Panc1 (cell line): ENCODE data around the gene CYGB. TPM values are rescaled to one million over a fixed set of nuclear protein-coding genes. Genes with fewer than 3 reads are reported as not detected.
A peak's percentile ranks its signal among the peaks of the same experiment; 100 is the strongest.

Source experiments
- ATAC-seq: fragments of 200-7000 bp; cut with Tn5 transposase; 2 replicates; pipeline ENCODE4 v1.9.1; 2020; ENCODE audit warnings: mild to moderate bottlenecking, moderate library complexity
- BruUV-seq: library from RNA; stranded (reverse); fragments of 400-500 nt; replicated peaks from 2 replicates; lab custom pipeline; 2021; lab: Mats Ljungman, UMichigan
- CTCF ChIA-PET: fragments of 300-600 bp; sonication (Branson Sonifier 250); formaldehyde crosslinking; loops from one replicate; lab custom pipeline; 2022; ENCODE audit warnings: antibody characterized with exemption; lab: Charles Lee
- POLR2A ChIA-PET: fragments of 300-600 bp; sonication (Branson Sonifier 250); formaldehyde crosslinking; loops from one replicate; lab custom pipeline; 2022; ENCODE audit warnings: antibody characterized with exemption; lab: Charles Lee
- DNase-seq: peaks from one replicate; pipeline ENCODE4 v3.0.0-alpha.2; 2010; ENCODE audit warnings: low read depth, low spot score
- H3K27ac ChIP-seq: 2 replicates; pipeline ENCODE4 v1.5.1; 2011; ENCODE audit warnings: mild to moderate bottlenecking, low read length, inconsistent platforms
- H3K27me3 ChIP-seq: fragments of 200-500 bp; sonication (Bioruptor generic); 2 replicates; pipeline ENCODE4 v1.6.0; 2014; ENCODE audit warnings: low read length, inconsistent platforms; ENCODE audit not compliant: control insufficient read depth, insufficient read depth
- H3K36me3 ChIP-seq: fragments of 200-500 bp; sonication (Bioruptor generic); 2 replicates; pipeline ENCODE4 v1.5.1; 2014; ENCODE audit warnings: inconsistent platforms, mild to moderate bottlenecking, low read length, moderate library complexity; ENCODE audit not compliant: control insufficient read depth, insufficient read depth
- H3K4me1 ChIP-seq: 2 replicates; pipeline ENCODE4 v1.5.1; 2011; ENCODE audit warnings: inconsistent platforms, mild to moderate bottlenecking, low read length, moderate library complexity; ENCODE audit not compliant: control insufficient read depth, insufficient read depth
- H3K4me3 ChIP-seq, 2 experiments: 2 replicates each; pipeline ENCODE4 v1.5.1; 2011 to 2012; ENCODE audit warnings: low read depth in 2 of 2, low read length in 2 of 2, mild to moderate bottlenecking in 2 of 2, inconsistent platforms in 1 of 2, moderate library complexity in 1 of 2
- H3K9me3 ChIP-seq: fragments of 200-500 bp; sonication (Bioruptor generic); 2 replicates; pipeline ENCODE4 v1.5.1; 2014; ENCODE audit warnings: low read depth, mild to moderate bottlenecking, inconsistent platforms, low read length, moderate library complexity; ENCODE audit not compliant: control insufficient read depth, insufficient read depth
- CTCF ChIP-seq: fragments of 450-650 bp; IDR thresholded peaks from 2 replicates; pipeline ENCODE4 v1.5.1; 2017; ENCODE audit warnings: mild to moderate bottlenecking
- POLR2AphosphoS5 ChIP-seq: IDR thresholded peaks from 2 replicates; pipeline ENCODE4 v1.6.1; 2012; ENCODE audit warnings: mild to moderate bottlenecking, low read depth, low read length, moderate library complexity
- SIN3A ChIP-seq: IDR thresholded peaks from 2 replicates; pipeline ENCODE4 v1.6.1; 2012; ENCODE audit warnings: low read depth, mild to moderate bottlenecking, low read length, moderate library complexity, borderline replicate concordance; ENCODE audit not compliant: insufficient read depth
- TCF7L2 ChIP-seq: IDR thresholded peaks from 2 replicates; pipeline ENCODE4 v1.6.1; 2011; ENCODE audit warnings: mild to moderate bottlenecking, low read depth, low read length, inconsistent platforms
- in situ Hi-C: cut with HindIII; loops from 2 replicates; pipeline ENCODE4 v1.10.0; 2016; ENCODE audit warnings: low sequenced_read_pairs, low pct_unique_long_range_greater_than_20kb
- intact Hi-C: fragments of 100-400 bp; cut with micrococcal nuclease; formaldehyde crosslinking; loops from one replicate; pipeline ENCODE4 v1.10.0; 2022; ENCODE audit not compliant: unreplicated experiment
- total RNA-seq: library from RNA; stranded (reverse); gene quantifications from one replicate; pipeline ENCODE4 v1.2.1, GENCODE V29; 2021; ENCODE audit not compliant: unreplicated experiment
- TF ChIP-seq, protein P1 (sequence below), 2 experiments: IDR thresholded peaks; 2 replicates each; pipeline ENCODE4 v1.6.1; 2011 to 2012; ENCODE audit warnings: low read depth in 2 of 2, control low read depth in 1 of 2, low read length in 1 of 2, mild to moderate bottlenecking in 1 of 2, moderate library complexity in 1 of 2; ENCODE audit not compliant: insufficient read depth in 1 of 2

Gene CYGB
- total RNA-seq, 1 experiment from 2014 or later = 6.0 TPM

DNA sequence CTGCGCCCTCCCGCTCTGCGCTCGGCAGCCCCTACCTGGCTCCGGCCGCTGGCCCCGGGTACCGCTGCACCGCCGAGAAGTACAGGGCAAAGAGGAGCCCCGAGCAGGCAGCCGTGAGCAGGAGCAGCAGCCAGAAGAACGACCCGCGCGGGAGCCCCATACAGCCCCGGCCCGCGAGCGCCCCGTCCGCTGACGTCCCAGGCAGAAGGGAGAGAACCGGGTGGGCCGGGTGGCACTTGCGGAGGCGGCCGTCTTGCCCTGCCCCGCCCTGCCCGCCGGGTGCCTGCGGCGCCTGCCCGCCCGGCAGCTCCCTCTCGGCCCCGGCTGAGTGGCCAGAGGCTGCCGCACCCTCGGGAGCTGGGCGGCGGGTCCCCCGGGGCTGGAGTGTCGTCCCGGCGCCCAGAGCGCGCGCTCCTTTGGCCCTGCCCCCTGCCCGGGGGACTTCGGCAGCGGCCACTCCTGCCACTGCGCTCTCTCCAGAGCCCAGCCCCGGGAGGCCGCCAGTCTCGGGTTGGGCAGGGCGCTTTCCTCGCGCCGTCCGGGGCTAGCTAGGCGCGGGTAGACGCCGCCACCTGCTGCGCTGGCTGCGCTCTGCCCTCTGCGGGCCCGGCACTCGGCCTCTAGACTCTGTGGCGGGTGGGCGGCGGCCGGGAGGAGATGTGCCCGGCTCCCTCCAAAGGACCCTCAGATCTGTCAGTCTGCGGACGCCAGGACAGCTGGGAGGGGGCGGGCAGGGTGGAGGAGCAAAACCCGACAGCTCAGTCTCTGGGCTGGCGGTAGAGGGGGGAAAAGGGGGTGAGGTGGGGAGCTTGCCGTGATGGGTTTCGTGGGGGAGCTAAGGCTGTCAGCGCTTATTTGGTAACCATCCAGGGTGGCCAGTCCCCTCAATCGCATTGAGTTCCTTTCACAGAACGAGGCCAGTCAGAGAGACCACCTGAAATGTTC, 48.4 kb upstream of the CYGB start, which contains the start of gene ST6GALNAC2:
ST6GALNAC2 (minus strand) TSS at position 212 of the 945 bp plus-strand sequence; CDS start at position 160, 52 bp downstream.
- no peak for DNase-seq
- intact Hi-C loops = no loop called here
- peak; percentile 91 for ATAC-seq
- Histone ChIP-seq H3K4me3 (peak within 1 kb of the TSS; percentile 73 to 85), H3K4me1 (peaks cover 18% of the 10 kb centered on the region), H3K36me3 (no peaks in the 10 kb centered on the region), H3K27me3 (no peaks in the 10 kb centered on the region), H3K9me3 (no peaks in the 10 kb centered on the region), H3K27ac (peak within 1 kb of the TSS; percentile 88)
- TF ChIP-seq, protein P1, sequence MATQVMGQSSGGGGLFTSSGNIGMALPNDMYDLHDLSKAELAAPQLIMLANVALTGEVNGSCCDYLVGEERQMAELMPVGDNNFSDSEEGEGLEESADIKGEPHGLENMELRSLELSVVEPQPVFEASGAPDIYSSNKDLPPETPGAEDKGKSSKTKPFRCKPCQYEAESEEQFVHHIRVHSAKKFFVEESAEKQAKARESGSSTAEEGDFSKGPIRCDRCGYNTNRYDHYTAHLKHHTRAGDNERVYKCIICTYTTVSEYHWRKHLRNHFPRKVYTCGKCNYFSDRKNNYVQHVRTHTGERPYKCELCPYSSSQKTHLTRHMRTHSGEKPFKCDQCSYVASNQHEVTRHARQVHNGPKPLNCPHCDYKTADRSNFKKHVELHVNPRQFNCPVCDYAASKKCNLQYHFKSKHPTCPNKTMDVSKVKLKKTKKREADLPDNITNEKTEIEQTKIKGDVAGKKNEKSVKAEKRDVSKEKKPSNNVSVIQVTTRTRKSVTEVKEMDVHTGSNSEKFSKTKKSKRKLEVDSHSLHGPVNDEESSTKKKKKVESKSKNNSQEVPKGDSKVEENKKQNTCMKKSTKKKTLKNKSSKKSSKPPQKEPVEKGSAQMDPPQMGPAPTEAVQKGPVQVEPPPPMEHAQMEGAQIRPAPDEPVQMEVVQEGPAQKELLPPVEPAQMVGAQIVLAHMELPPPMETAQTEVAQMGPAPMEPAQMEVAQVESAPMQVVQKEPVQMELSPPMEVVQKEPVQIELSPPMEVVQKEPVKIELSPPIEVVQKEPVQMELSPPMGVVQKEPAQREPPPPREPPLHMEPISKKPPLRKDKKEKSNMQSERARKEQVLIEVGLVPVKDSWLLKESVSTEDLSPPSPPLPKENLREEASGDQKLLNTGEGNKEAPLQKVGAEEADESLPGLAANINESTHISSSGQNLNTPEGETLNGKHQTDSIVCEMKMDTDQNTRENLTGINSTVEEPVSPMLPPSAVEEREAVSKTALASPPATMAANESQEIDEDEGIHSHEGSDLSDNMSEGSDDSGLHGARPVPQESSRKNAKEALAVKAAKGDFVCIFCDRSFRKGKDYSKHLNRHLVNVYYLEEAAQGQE (IDR thresholded peaks at IDR 0.05; ENCODE audit: insufficient read depth in 1 of 2, low read depth in 2 of 2, low read length in 1 of 2) = no peak
- TF ChIP-seq POLR2AphosphoS5 (no peak; the same call in 1 of the 2 replicates), SIN3A (peak; percentile 81; the same call in 1 of the 2 replicates), CTCF (peak; percentile 76; the same call in 1 of the 2 replicates)
- BruUV-seq = no TSS peak
- POLR2A ChIA-PET = interaction anchor here (0.6 to 1.6 kb wide), 3 partner anchors 15 to 29 kb away, joined by 3 to 7 read pairs (median 4); no protein-coding TSS in a partner anchor
- CTCF ChIA-PET = interaction anchor here (0.6 to 1.1 kb wide), 7 partner anchors 18 to 119 kb away, joined by 3 to 9 read pairs (median 3); partner anchors contain the start of gene AANAT
- in situ Hi-C loops = no loop called here

GRCh38 chr17:76585033-76585648, 47.6 kb upstream of the CYGB start:
- ATAC-seq (peak; percentile 56), DNase-seq (no peak)
- ChIA-PET CTCF (interaction anchor here (0.6 to 1.3 kb wide), 4 partner anchors 18 to 118 kb away, joined by 3 read pairs; partner anchors contain the start of gene AANAT), POLR2A (no interaction called here)
- no peaks in the 10 kb centered on the region for H3K36me3 ChIP-seq
- no peaks in the 10 kb centered on the region for H3K9me3 ChIP-seq
- no peaks in the 10 kb centered on the region for H3K27me3 ChIP-seq
- TF ChIP-seq, protein P1 (IDR thresholded peaks at IDR 0.05; ENCODE audit: insufficient read depth in 1 of 2, low read depth in 2 of 2, low read length in 1 of 2) = no peak
- TF ChIP-seq TCF7L2 = no peak
- TF ChIP-seq POLR2AphosphoS5 = no peak
- TF ChIP-seq CTCF = no peak
- peaks cover 21% of the 10 kb centered on the region for H3K4me1 ChIP-seq
- H3K4me3 ChIP-seq = peak overlapping the region; percentile 73 to 85
- in situ Hi-C loops (no loop called here), intact Hi-C loops (no loop called here)
- peak overlapping the region; percentile 88 for H3K27ac ChIP-seq
- BruUV-seq = no TSS peak
